H1 (cell line): Measurements from ENCODE around the gene TNFRSF1A. TPM values are rescaled to one million over a fixed set of nuclear protein-coding genes. Genes with fewer than 3 reads are reported as not detected.
A peak's percentile ranks its signal among the peaks of the same experiment; 100 is the strongest.

Experiments
- CTCF ChIA-PET: fragments of 300-600 bp; sonication (Branson Sonifier 250); formaldehyde crosslinking; loops from one replicate; lab custom pipeline; 2021; ENCODE audit not compliant: partially characterized antibody; lab: Charles Lee
- POLR2A ChIA-PET: fragments of 300-600 bp; sonication (Branson Sonifier 250); formaldehyde crosslinking; loops from one replicate; lab custom pipeline; 2021; ENCODE audit warnings: inconsistent platforms; ENCODE audit not compliant: partially characterized antibody; lab: Charles Lee
- DNase-seq, 2 experiments: peaks; one replicate each; pipeline versions ENCODE4 v3.0.0 to v3.0.0-alpha.2; 2010 to 2022; ENCODE audit warnings: low spot score in 2 of 2, low read depth in 1 of 2, mixed read lengths in 1 of 2
- FAIRE-seq: peaks from 2 replicates; lab custom pipeline; 2011; peaks lifted over from hg19 to GRCh38; lab: Jason Lieb, UNC
- H2AFZ ChIP-seq: 2 replicates; pipeline ENCODE4 v1.8.1; 2012; ENCODE audit warnings: low read length, inconsistent platforms
- H2AK5ac ChIP-seq: 2 replicates; pipeline ENCODE4 v1.6.1; 2013; ENCODE audit warnings: low read depth, low read length
- H2BK120ac ChIP-seq: replicated peaks from 2 replicates; pipeline ENCODE3; 2013; ENCODE audit warnings: low read depth, low read length, inconsistent platforms
- H2BK12ac ChIP-seq: 2 replicates; pipeline ENCODE4 v1.6.1; 2013; ENCODE audit warnings: low read depth, low read length
- H2BK15ac ChIP-seq: 2 replicates; pipeline ENCODE4 v1.6.1; 2013; ENCODE audit warnings: low read length
- H2BK20ac ChIP-seq: 2 replicates; pipeline ENCODE4 v1.6.1; 2013; ENCODE audit warnings: low read length
- H2BK5ac ChIP-seq: 2 replicates; pipeline ENCODE4 v1.6.1; 2013; ENCODE audit warnings: low read depth, low read length
- H3K14ac ChIP-seq: 2 replicates; pipeline ENCODE4 v1.6.1; 2013; ENCODE audit warnings: inconsistent platforms; ENCODE audit not compliant: insufficient read length
- H3K18ac ChIP-seq: 2 replicates; pipeline ENCODE4 v1.6.1; 2013; ENCODE audit warnings: low read length; ENCODE audit errors: extremely low read depth
- H3K23ac ChIP-seq: 2 replicates; pipeline ENCODE4 v1.6.1; 2013; ENCODE audit warnings: inconsistent platforms; ENCODE audit not compliant: insufficient read length
- H3K23me2 ChIP-seq: 2 replicates; pipeline ENCODE4 v1.6.1; 2013; ENCODE audit warnings: low read depth, low read length
- H3K27ac ChIP-seq: 2 replicates; pipeline ENCODE4 v1.6.1; 2011; ENCODE audit warnings: low read depth, low read length, inconsistent platforms
- H3K27me3 ChIP-seq, 4 experiments: replicated peaks in 1 of 4; 1 replicate in 1 of 4; 2 replicates in 3 of 4; pipeline versions ENCODE4 v1.6.1 to v1.8.1; 2011 to 2013; ENCODE audit warnings: low read length in 3 of 4, mild to moderate bottlenecking in 3 of 4, inconsistent platforms in 2 of 4, mixed read lengths in 2 of 4, moderate library complexity in 1 of 4; ENCODE audit not compliant: control insufficient read depth in 3 of 4, insufficient read depth in 3 of 4; ENCODE audit errors: extremely low read depth in 1 of 4
- H3K36me3 ChIP-seq, 4 experiments: 2 replicates each; pipeline versions ENCODE4 v1.6.1 to v1.8.1; 2011 to 2013; ENCODE audit warnings: mild to moderate bottlenecking in 4 of 4, low read length in 3 of 4, moderate library complexity in 2 of 4, control low read depth in 1 of 4, inconsistent platforms in 1 of 4; ENCODE audit not compliant: insufficient read depth in 4 of 4, control insufficient read depth in 2 of 4
- H3K4ac ChIP-seq: replicated peaks from 2 replicates; pipeline ENCODE3; 2013; ENCODE audit warnings: low read length, low read depth, mixed read lengths, inconsistent platforms; ENCODE audit not compliant: insufficient read length
- H3K4me1 ChIP-seq, 4 experiments: replicated peaks in 1 of 4; 1 replicate in 1 of 4; 2 replicates in 3 of 4; pipeline versions ENCODE4 v1.6.1 to v1.8.1; 2011 to 2013; ENCODE audit warnings: low read length in 3 of 4, inconsistent platforms in 2 of 4, mixed read lengths in 1 of 4; ENCODE audit not compliant: insufficient read depth in 4 of 4, control insufficient read depth in 3 of 4
- H3K4me2 ChIP-seq, 2 experiments: 2 replicates each; pipeline versions ENCODE4 v1.6.1 to v1.8.1; 2011 to 2013; ENCODE audit warnings: low read depth in 2 of 2, low read length in 2 of 2, control low read depth in 1 of 2, inconsistent platforms in 1 of 2, mild to moderate bottlenecking in 1 of 2; ENCODE audit not compliant: insufficient read depth in 1 of 2
- H3K4me3 ChIP-seq, 4 experiments: fragments of 200-600, 300-600 bp in 1 of 4; sonication (generic), shearing (Covaris generic), sonication (Bioruptor Twin) in 1 of 4; 2 replicates each; pipeline versions ENCODE4 v1.5.1 to v1.8.1; 2011 to 2016; ENCODE audit warnings: low read length in 4 of 4, low read depth in 3 of 4, control low read depth in 2 of 4, inconsistent platforms in 2 of 4, mild to moderate bottlenecking in 2 of 4, mixed read lengths in 1 of 4, moderate library complexity in 1 of 4; ENCODE audit not compliant: insufficient read depth in 2 of 4; ENCODE audit errors: extremely low read depth in 1 of 4
- H3K56ac ChIP-seq: replicated peaks from 2 replicates; pipeline ENCODE3; 2013; ENCODE audit warnings: low read depth, mild to moderate bottlenecking, mixed read lengths, low read length, inconsistent platforms; ENCODE audit not compliant: insufficient read length
- H3K79me1 ChIP-seq: 2 replicates; pipeline ENCODE4 v1.6.1; 2013; ENCODE audit warnings: low read depth, low read length, control low read depth
- H3K79me2 ChIP-seq, 2 experiments: 2 replicates each; pipeline versions ENCODE4 v1.6.1 to v1.8.1; 2012 to 2013; ENCODE audit warnings: low read length in 2 of 2, mild to moderate bottlenecking in 2 of 2, inconsistent platforms in 1 of 2; ENCODE audit not compliant: insufficient read depth in 2 of 2, control insufficient read depth in 1 of 2
- H3K9ac ChIP-seq, 4 experiments: replicated peaks in 1 of 4; 1 replicate in 1 of 4; 2 replicates in 3 of 4; pipeline versions ENCODE4 v1.6.1 to v1.8.1; 2011 to 2013; ENCODE audit warnings: low read depth in 3 of 4, low read length in 3 of 4, control low read depth in 2 of 4, mild to moderate bottlenecking in 2 of 4, moderate library complexity in 2 of 4, inconsistent platforms in 1 of 4; ENCODE audit errors: extremely low read depth in 1 of 4
- H3K9me3 ChIP-seq, 2 experiments: 2 replicates each; pipeline versions ENCODE4 v1.6.1 to v1.8.1; 2012 to 2013; ENCODE audit warnings: mild to moderate bottlenecking in 2 of 2, moderate library complexity in 2 of 2, control low read depth in 1 of 2, inconsistent platforms in 1 of 2, low read depth in 1 of 2, low read length in 1 of 2, mixed read lengths in 1 of 2; ENCODE audit not compliant: insufficient read depth in 2 of 2
- H4K20me1 ChIP-seq, 2 experiments: replicated peaks in 1 of 2; 2 replicates each; pipeline versions ENCODE3 to v1.8.1; 2011 to 2013; ENCODE audit warnings: inconsistent platforms in 2 of 2, low read length in 2 of 2, mild to moderate bottlenecking in 1 of 2; ENCODE audit not compliant: insufficient read depth in 2 of 2, control insufficient read depth in 1 of 2
- H4K5ac ChIP-seq: 2 replicates; pipeline ENCODE4 v1.6.1; 2013; ENCODE audit warnings: low read length, low read depth, mixed read lengths, inconsistent platforms; ENCODE audit not compliant: insufficient read length
- H4K8ac ChIP-seq: 2 replicates; pipeline ENCODE4 v1.8.0; 2013; ENCODE audit warnings: mild to moderate bottlenecking, moderate library complexity, low read length, inconsistent platforms; ENCODE audit not compliant: insufficient read depth; ENCODE audit errors: extremely low read depth
- H4K91ac ChIP-seq: replicated peaks from 2 replicates; pipeline ENCODE3; 2013; ENCODE audit warnings: low read length, mixed read lengths, inconsistent platforms; ENCODE audit not compliant: insufficient read length
- CHD2 ChIP-seq: IDR thresholded peaks from 2 replicates; pipeline ENCODE4 v1.6.1; 2012; ENCODE audit warnings: low read length, improper control_type of control experiment
- CTBP2 ChIP-seq: IDR thresholded peaks from 2 replicates; pipeline ENCODE4 v1.7.0; 2011; ENCODE audit warnings: borderline replicate concordance, mild to moderate bottlenecking, moderate library complexity, mixed read lengths, low read length; ENCODE audit not compliant: insufficient read depth, insufficient read length
- EZH2 ChIP-seq: fragments of 200-600 bp; sonication (generic); IDR thresholded peaks from 2 replicates; pipeline ENCODE4 v1.7.1; 2012; ENCODE audit warnings: low read depth, mild to moderate bottlenecking, moderate library complexity, low read length, inconsistent platforms; ENCODE audit not compliant: severe bottlenecking
- SP4 ChIP-seq: IDR thresholded peaks from 2 replicates; pipeline ENCODE4 v1.6.1; 2012; ENCODE audit warnings: low read length, inconsistent platforms
- TAF7 ChIP-seq: optimal IDR thresholded peaks from 2 replicates; pipeline ENCODE3; 2011; ENCODE audit warnings: low read depth, mild to moderate bottlenecking, inconsistent platforms, low read length, moderate library complexity, borderline replicate concordance
- WGBS, 2 experiments: shearing (Covaris generic) in 1 of 2; methylation state at CpG; one replicate each; pipeline versions ENCODE4 v1.1.6 to v1.1.7; 2013 to 2015; ENCODE audit warnings: low lambda C conversion rate in 2 of 2, mixed read lengths in 2 of 2, inconsistent platforms in 1 of 2, low coverage in 1 of 2, missing lambda C conversion rate in 1 of 2; ENCODE audit not compliant: insufficient replicate concordance in 2 of 2, insufficient coverage in 1 of 2, insufficient read length in 1 of 2; ENCODE audit errors: extremely low coverage in 1 of 2, missing lambda C conversion rate in 1 of 2; 5-methylcytosine and 5-hydroxymethylcytosine counted together
- polyA plus RNA-seq, 7 experiments: library from polyadenylated mRNA; depleted of rRNA in 3 of 7; stranded (reverse) in 5 of 7; unstranded in 2 of 7; fragments of >200 nt in 5 of 7; fragments of 200-250 nt in 2 of 7; gene quantifications; 1 replicate in 5 of 7; 2 replicates in 1 of 7; 4 replicates in 1 of 7; pipeline versions ENCODE4 v1.2.1 to v1.2.3, GENCODE V29; 2011 to 2013; ENCODE audit warnings: missing spikeins in 2 of 7, mixed read lengths in 2 of 7
- total RNA-seq: library from RNA; stranded (reverse); fragmentation: NEBNext Ultra II Directional; extraction: Animal tissue kit (Norgen Biotek cat#: 25700); gene quantifications from 2 replicates; pipeline ENCODE4 v1.2.1, GENCODE V29; 2021
- TF ChIP-seq, protein P1 (sequence below), 3 experiments: IDR thresholded peaks; 1 replicate in 2 of 3; 2 replicates in 1 of 3; pipeline versions ENCODE4 v1.5.1 to v1.6.1; 2011; ENCODE audit warnings: low read length in 3 of 3, mild to moderate bottlenecking in 3 of 3, inconsistent platforms in 2 of 3, low read depth in 1 of 3, moderate library complexity in 1 of 3; ENCODE audit not compliant: insufficient read depth in 1 of 3; ENCODE audit errors: control extremely low read depth in 1 of 3
- TF ChIP-seq, protein P2 (sequence below): IDR thresholded peaks from 2 replicates; pipeline ENCODE4 v1.6.1; 2012; ENCODE audit warnings: inconsistent platforms

The TNFRSF1A gene
- total and polyA plus RNA-seq, 2 of the 8 experiments (the other 6 are each of a cell fraction or from before 2014, with no cell fraction given): 28.7 to 42.1 TPM

DNA sequence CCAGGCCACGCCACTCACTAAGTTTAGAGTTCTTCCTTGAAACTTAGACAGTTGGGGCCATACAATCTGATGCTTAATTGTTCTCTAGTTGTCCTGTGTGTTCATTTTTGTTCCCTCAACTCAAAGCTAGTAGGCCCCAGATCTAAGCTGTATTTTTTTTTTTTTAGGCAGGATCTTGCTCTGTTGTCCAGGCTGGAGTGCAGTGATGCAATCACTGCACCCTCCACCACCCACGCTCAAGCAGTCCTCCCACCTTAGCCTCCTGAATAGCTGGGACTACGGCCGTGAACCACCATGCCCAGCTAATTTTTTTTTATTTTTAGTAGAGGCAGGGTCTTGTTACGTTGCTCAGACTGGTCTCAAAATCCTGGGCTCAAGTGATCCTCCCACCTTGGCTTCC lies 7.5 kb downstream of the TNFRSF1A start:
- Histone ChIP-seq H2BK120ac (no peak overlapping the region), H4K5ac (no peak overlapping the region), H3K23me2 (peaks cover 7% of the 10 kb centered on the region; the same call in 1 of the 2 replicates), H2AK5ac (no peak overlapping the region), H3K4ac (no peak overlapping the region), H4K91ac (no peak overlapping the region), H3K79me2 (peaks cover 0 to 47% of the 10 kb centered on the region in 2 experiments; a peak in 3 of 4 replicates), H3K9ac (no peak overlapping the region), H3K36me3 (peaks cover 12 to 31% (median 19%) of the 10 kb centered on the region in 4 experiments; a peak in 5 of 8 replicates), H3K79me1 (0 out of 2 replicates have a peak, but pooled peaks cover 5% of the 10 kb centered on the region), H2BK12ac (no peak overlapping the region), H3K23ac (no peak overlapping the region), H2BK5ac (0 out of 2 replicates have a peak overlapping the region, but pooled peaks have one; percentile 8), H2BK20ac (no peak overlapping the region), H4K20me1 (peaks cover 0 to 3% of the 10 kb centered on the region in 2 experiments), H3K14ac (no peak overlapping the region), H3K18ac (no peak overlapping the region), H3K4me1 (peaks cover 19 to 43% (median 29%) of the 10 kb centered on the region in 4 experiments), H3K4me2 (no peak overlapping the region), H2AFZ (no peak overlapping the region), H3K56ac (no peak overlapping the region), H3K4me3 (no peak overlapping the region), H2BK15ac (no peak overlapping the region), H3K9me3 (no peaks in the 10 kb centered on the region), H3K27me3 (no peaks in the 10 kb centered on the region), H4K8ac (no peak overlapping the region), H3K27ac (no peak overlapping the region)
- DNase-seq: no peak
- ChIA-PET CTCF (interaction anchor here (0.6 to 11.4 kb wide), 14 partner anchors 7 to 246 kb away, joined by 3 to 109 read pairs (median 6); partner anchors contain the start of gene SCNN1A), POLR2A (interaction anchor here (0.9 to 17.5 kb wide), 7 partner anchors 2 to 201 kb away, joined by 3 to 286 read pairs (median 31); partner anchors contain the start of genes SCNN1A and TNFRSF1A)
- 86% methylated on average over 5 of the region's 5 CpGs; no CpG with 5 or more reads in 1 of the 2 experiments for WGBS, 2 experiments
- no peak for TF ChIP-seq CTBP2
- no peak for TF ChIP-seq SP4
- no peak for TF ChIP-seq EZH2
- no peak for TF ChIP-seq CHD2
- TF ChIP-seq TAF7: no peak
- TF ChIP-seq, protein P1, sequence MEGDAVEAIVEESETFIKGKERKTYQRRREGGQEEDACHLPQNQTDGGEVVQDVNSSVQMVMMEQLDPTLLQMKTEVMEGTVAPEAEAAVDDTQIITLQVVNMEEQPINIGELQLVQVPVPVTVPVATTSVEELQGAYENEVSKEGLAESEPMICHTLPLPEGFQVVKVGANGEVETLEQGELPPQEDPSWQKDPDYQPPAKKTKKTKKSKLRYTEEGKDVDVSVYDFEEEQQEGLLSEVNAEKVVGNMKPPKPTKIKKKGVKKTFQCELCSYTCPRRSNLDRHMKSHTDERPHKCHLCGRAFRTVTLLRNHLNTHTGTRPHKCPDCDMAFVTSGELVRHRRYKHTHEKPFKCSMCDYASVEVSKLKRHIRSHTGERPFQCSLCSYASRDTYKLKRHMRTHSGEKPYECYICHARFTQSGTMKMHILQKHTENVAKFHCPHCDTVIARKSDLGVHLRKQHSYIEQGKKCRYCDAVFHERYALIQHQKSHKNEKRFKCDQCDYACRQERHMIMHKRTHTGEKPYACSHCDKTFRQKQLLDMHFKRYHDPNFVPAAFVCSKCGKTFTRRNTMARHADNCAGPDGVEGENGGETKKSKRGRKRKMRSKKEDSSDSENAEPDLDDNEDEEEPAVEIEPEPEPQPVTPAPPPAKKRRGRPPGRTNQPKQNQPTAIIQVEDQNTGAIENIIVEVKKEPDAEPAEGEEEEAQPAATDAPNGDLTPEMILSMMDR (IDR thresholded peaks at IDR 0.05; ENCODE audit: control extremely low read depth in 1 of 3, insufficient read depth in 1 of 3, low read depth in 1 of 3, low read length in 3 of 3): no peak
- TF ChIP-seq, protein P2, sequence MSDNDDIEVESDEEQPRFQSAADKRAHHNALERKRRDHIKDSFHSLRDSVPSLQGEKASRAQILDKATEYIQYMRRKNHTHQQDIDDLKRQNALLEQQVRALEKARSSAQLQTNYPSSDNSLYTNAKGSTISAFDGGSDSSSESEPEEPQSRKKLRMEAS: no peak
- no peak for FAIRE-seq
